NCI-H187 treated with DMSO at 0.1 percent for 48 hours (cell line): ENCODE data around the gene METTL25B.

ENCODE experiments used
- DNase-seq: peaks from one replicate; lab custom pipeline; 2025; lab: John Stamatoyannopoulos, UW

The METTL25B gene

GRCh38 chr1:156727926-156728598 lies at the start of gene METTL25B:
TSS of gene METTL25B (plus strand) at chr1:156728469. CDS start at chr1:156729105, 636 bp downstream.
- DNase-seq = peak; percentile 82

DNA sequence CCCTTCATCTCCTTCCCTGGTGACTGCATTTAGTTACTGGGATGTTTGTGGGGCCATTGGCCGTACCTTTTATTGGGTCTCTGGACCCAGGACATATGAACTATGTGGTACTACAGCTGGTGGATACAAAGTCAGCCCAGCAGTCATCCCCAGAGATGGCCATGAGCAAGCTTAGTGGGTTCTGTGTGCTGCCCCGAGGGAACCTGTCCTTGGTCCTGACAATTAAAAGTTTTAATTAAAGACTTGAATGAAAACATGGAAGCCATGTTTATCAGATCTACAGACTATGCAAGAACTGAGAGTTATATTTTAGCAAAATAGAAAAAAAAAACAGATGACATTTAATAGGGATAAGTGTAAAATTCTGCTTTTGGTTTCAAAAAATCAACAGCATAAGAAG lies 48.2 kb upstream of the METTL25B start:
- DNase-seq = no peak

- no peak for DNase-seq
Measured at GRCh38 chr1:156681196-156681960, 46.9 kb upstream of the METTL25B start.

DNA sequence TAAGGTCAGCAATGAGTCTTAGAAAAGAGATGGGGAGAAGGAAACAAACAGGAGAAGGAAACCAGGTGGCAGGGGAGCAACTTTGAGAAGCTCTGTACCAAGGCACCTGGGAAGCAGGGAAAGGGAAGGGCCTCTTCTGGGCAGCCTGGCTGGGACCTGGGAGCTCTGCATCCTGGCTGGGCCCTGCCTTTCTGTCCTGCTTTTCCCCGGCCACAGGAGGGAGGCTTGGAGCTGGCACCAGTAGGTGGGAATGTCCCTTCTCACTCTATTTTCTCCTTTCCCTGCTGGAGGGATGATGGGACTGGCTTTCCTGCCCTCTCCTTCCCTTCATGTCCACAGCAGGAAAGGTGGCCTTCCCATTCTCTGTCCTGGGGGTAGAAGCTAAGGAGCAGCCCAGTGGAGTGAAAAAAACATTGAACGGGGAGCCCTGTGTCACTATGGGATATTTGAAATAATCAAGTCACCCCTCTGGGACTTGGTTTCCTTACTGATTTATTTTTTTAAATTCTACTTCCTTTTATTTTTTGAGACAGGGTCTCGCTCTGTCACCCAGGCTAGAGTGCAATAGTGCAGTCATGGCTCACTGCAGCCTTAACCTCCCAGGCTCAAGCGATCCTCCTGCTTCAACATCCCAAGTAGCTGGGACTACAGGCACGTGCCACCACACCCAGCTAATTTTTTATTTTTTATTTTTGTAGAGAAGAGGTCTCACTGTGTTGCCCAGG lies 45.9 kb upstream of the METTL25B start:
- DNase-seq = no peak

GRCh38 chr1:156684227-156684782 lies 44.0 kb upstream of the METTL25B start:
- no peak for DNase-seq

DNA sequence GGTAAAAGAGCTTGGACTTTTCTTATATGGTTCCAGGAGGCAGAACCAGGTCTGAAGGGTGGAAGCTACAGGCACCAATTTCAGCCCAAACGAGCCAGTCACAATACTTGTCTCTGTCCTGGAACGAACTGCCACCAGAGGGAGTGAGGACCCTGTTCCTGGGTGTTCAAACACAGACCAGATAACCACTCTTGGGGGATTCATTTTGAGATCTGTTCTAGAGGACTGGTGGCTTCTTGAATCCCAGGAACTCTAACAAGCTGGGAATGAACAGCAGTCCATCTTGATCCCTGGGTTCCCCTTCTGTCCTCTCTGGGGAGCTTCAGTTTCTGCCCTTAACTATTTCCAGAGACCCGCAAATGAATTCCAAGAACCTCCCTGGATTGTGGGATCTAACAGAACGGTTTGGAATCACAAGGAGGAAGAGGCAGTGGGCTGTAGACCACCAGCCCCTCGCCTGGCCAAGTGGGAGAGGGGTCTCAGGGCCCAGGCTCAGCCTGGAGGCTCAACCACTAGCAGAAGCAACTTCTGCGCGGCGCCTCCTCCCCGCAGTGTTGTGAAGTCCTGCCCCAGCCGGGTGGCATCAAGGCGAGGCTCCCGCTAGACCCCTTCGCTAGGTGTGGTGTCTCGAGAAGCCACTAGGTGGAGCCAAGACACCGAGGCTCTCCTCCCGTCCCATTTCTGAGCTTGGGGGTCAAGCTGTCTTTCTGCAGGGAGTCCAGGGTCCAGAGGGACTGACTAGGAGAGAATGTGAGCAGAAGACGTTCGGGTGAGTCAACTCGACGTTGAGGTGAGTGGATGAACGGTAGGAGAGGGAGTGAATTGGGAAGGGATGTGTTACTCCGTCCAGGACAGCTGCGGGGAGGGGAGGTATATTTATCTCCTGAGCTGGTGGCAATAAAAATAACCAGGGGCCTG lies 39.0 kb upstream of the METTL25B start:
- peak; percentile 35 for DNase-seq

- DNase-seq = no peak
Measured at GRCh38 chr1:156689953-156690674, 38.2 kb upstream of the METTL25B start.

- no peak for DNase-seq
Measured at GRCh38 chr1:156690675-156691036, 37.6 kb upstream of the METTL25B start.

GRCh38 chr1:156691191-156691590 lies 37.1 kb upstream of the METTL25B start:
- DNase-seq = no peak

GRCh38 chr1:156691665-156692440 lies 36.4 kb upstream of the METTL25B start:
- no peak for DNase-seq

GRCh38 chr1:156692441-156692924 lies 35.8 kb upstream of the METTL25B start:
- DNase-seq = no peak

DNA sequence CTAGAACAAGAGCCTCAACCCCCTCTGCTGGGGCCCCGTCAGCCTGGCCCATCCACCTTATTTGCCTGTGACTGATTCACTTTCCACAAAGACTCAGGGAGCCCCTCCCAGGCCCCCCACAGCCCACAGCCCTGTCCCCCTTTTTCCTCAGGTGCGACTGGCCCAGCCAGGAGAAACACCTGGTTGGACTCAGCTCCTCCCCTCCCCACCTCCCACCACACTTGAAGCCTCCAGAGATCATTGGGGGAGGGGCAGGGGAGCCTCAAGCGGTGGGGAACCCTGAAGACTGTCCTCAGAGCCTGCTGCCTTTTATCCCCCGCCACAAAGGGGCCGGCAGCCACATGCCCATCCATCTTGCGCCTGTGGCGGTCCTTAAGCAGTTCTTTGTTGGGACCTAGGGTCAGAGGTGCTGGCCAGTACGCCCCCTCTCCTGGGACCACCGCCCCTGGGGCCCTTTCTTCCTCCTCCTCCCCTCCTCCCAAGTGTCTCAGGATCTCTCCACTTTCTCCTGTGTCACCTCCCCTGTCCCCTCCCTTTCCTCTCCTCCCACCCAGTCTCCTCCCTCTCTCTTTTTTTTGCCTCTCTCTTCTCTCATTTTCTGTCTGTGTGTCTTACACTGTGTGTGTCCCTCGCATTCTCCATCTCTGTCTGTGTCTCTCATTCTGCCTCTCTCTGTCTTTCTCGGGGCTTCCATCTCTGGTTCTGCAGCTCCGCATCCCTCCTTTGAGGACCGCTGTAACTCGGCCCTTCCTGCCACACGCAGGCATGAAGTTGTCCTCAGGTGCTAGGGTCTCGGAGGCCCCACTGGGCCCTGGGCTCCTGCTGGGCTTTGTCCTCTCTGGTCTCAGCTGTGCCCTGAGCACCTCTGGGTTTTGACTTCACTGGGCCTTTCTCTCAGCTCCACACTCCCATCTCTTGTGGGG lies 35.1 kb upstream of the METTL25B start:
- DNase-seq = peak; percentile 91

GRCh38 chr1:156693848-156694689 lies 34.2 kb upstream of the METTL25B start:
- no peak for DNase-seq

GRCh38 chr1:156694690-156694962 lies 33.6 kb upstream of the METTL25B start:
- DNase-seq = no peak

DNA sequence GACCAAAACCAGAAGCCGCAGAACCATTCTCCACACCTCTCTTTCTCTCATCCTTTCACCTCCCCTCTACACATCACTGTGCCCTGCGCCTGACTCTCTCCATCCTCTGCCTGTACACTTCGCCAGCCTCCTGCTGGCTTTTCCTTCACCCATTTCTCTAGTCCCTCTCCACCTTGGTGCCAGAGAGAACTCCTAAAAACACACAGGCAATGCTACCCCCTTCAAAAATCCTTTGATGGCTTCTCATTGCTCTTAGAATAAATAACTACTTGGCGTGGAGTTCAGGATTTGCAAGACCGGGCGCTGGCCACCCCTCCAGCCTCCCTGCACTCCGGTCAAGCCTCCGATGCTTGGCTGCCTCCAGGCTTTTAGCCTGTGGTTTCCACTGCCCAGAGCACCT lies 31.5 kb upstream of the METTL25B start:
- no peak for DNase-seq

DNA sequence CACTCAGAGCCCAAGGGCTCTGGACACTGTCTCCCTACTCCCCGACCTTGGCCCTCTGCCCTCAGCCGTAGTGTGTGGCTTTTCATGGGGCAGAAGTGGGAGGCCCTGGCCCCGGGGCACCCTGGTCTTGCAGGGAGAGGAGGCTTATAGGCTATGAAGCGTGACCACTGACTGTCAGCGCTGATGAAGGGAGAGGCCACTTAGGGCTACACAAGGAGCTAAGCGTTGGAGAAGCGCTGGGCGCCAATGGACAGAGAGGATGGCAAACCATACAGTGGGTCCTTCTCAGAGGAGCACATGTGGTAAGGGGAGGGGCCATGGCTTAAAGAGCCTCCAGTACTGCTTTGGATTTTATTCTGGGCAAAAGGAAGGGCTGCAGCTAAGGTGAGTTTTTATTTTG lies 30.8 kb upstream of the METTL25B start:
- DNase-seq = peak; percentile 97

- DNase-seq = no peak
Measured at GRCh38 chr1:156698995-156699394, 29.3 kb upstream of the METTL25B start.
